Keratinocyte (primary cell): ENCODE results near the gene VTI1A. TPM values are rescaled to one million over a fixed set of nuclear protein-coding genes. Genes with fewer than 3 reads are reported as not detected.

Experiments
- DNase-seq: peaks from one replicate; pipeline ENCODE4 v3.0.0-alpha.2; 2011; ENCODE audit warnings: low read depth, missing footprints, low spot score
- FAIRE-seq: peaks from 2 replicates; lab custom pipeline; 2011; peaks lifted over from hg19 to GRCh38; lab: Jason Lieb, UNC
- H2AFZ ChIP-seq: 2 replicates; pipeline ENCODE4 v1.6.0; 2012; ENCODE audit warnings: low read length, control low read depth, inconsistent platforms; ENCODE audit not compliant: control insufficient read depth
- H3K27ac ChIP-seq: 2 replicates; pipeline ENCODE4 v1.5.1; 2011; ENCODE audit warnings: low read length; ENCODE audit not compliant: control insufficient read depth, insufficient read depth
- H3K27me3 ChIP-seq: 3 replicates; pipeline ENCODE4 v1.6.0; 2011; ENCODE audit warnings: low read length; ENCODE audit not compliant: control insufficient read depth, insufficient read depth; ENCODE audit errors: extremely low read depth
- H3K36me3 ChIP-seq, 2 experiments: 2 replicates in 1 of 2; 3 replicates in 1 of 2; pipeline ENCODE4 v1.5.1; 2011; ENCODE audit warnings: low read length in 2 of 2, mild to moderate bottlenecking in 1 of 2; ENCODE audit not compliant: control insufficient read depth in 2 of 2, insufficient read depth in 2 of 2; ENCODE audit errors: extremely low read depth in 1 of 2
- H3K4me1 ChIP-seq: 3 replicates; pipeline ENCODE4 v1.5.1; 2011; ENCODE audit warnings: low read length; ENCODE audit not compliant: control insufficient read depth, insufficient read depth; ENCODE audit errors: extremely low read depth
- H3K4me2 ChIP-seq: 3 replicates; pipeline ENCODE4 v1.6.0; 2011; ENCODE audit warnings: low read depth, low read length; ENCODE audit not compliant: control insufficient read depth, insufficient read depth; ENCODE audit errors: extremely low read depth
- H3K4me3 ChIP-seq, 3 experiments: fragments of 200-600 bp in 1 of 3; sonication (generic) in 1 of 3; 2 replicates in 2 of 3; 3 replicates in 1 of 3; pipeline ENCODE4 v1.5.1; 2011 to 2016; ENCODE audit warnings: low read length in 3 of 3, mild to moderate bottlenecking in 3 of 3, control low read depth in 2 of 3, inconsistent platforms in 1 of 3, low read depth in 1 of 3, mixed read lengths in 1 of 3, mixed run types in 1 of 3, moderate library complexity in 1 of 3; ENCODE audit not compliant: control insufficient read depth in 2 of 3, insufficient read depth in 2 of 3; ENCODE audit errors: extremely low read depth in 1 of 3
- H3K79me2 ChIP-seq: 2 replicates; pipeline ENCODE4 v1.6.0; 2012; ENCODE audit warnings: low read length; ENCODE audit not compliant: control insufficient read depth, insufficient read depth
- H3K9ac ChIP-seq: 3 replicates; pipeline ENCODE4 v1.6.0; 2011; ENCODE audit warnings: low read length; ENCODE audit not compliant: control insufficient read depth, insufficient read depth; ENCODE audit errors: extremely low read depth
- H3K9me1 ChIP-seq: 3 replicates; pipeline ENCODE4 v1.6.0; 2011; ENCODE audit warnings: low read length; ENCODE audit not compliant: control insufficient read depth, insufficient read depth; ENCODE audit errors: extremely low read depth
- H3K9me3 ChIP-seq: 2 replicates; pipeline ENCODE4 v1.5.1; 2012; ENCODE audit warnings: low read depth, low read length; ENCODE audit not compliant: control insufficient read depth
- H4K20me1 ChIP-seq: 3 replicates; pipeline ENCODE4 v1.6.0; 2011; ENCODE audit warnings: low read length; ENCODE audit not compliant: control insufficient read depth, insufficient read depth; ENCODE audit errors: extremely low read depth
- CTCF ChIP-seq, 3 experiments: IDR thresholded peaks in 1 of 3; conservative IDR thresholded peaks in 1 of 3; optimal IDR thresholded peaks in 1 of 3; 2 replicates in 2 of 3; 3 replicates in 1 of 3; pipeline versions ENCODE3 to v1.5.1; 2011; ENCODE audit warnings: low read length in 3 of 3, mild to moderate bottlenecking in 3 of 3, moderate library complexity in 2 of 3, control low read depth in 1 of 3, inconsistent platforms in 1 of 3; ENCODE audit not compliant: insufficient read depth in 2 of 3; ENCODE audit errors: extremely low read depth in 1 of 3
- EZH2 ChIP-seq: IDR thresholded peaks from one replicate; pipeline ENCODE4 v1.6.1; 2012; ENCODE audit warnings: inconsistent platforms, mild to moderate bottlenecking, low read length, moderate library complexity
- dilution Hi-C: fragments of 300-500 bp; cut with MboI; formaldehyde crosslinking; loops from one replicate; pipeline ENCODE4 v1.7.0; 2020; ENCODE audit warnings: low sequenced_read_pairs; ENCODE audit not compliant: extremely low pct_ligation_motif_present
- polyA plus RNA-seq, 5 experiments: library from polyadenylated mRNA; depleted of rRNA in 3 of 5; stranded (reverse) in 3 of 5; stranded (forward) in 1 of 5; unstranded in 1 of 5; fragments of >200 nt; gene quantifications; 1 replicate in 1 of 5; 2 replicates in 3 of 5; 3 replicates in 1 of 5; pipeline versions ENCODE4 v1.2.1 to v1.2.3, GENCODE V29; 2011 to 2012; ENCODE audit warnings: missing spikeins in 2 of 5, low read depth in 1 of 5, low replicate concordance in 1 of 5

VTI1A gene
- polyA plus RNA-seq, 1 donor (not counting 4 experiments of a cell fraction or from before 2014, with no cell fraction given): 18.5 TPM

- FAIRE-seq: no peak
- no peak overlapping the region for H2AFZ ChIP-seq
- no peak overlapping the region for H3K9ac ChIP-seq
- no peak for DNase-seq
- H3K4me2 ChIP-seq: no peak overlapping the region
- TF ChIP-seq EZH2: no peak
- no peak for TF ChIP-seq CTCF (optimal IDR thresholded peaks at IDR 0.05 in 1 of 3, IDR thresholded peaks at IDR 0.05 in 1 of 3, conservative IDR thresholded peaks at IDR 0.05 in 1 of 3; ENCODE audit: extremely low read depth in 1 of 3, insufficient read depth in 2 of 3, low read length in 3 of 3)
- H3K9me3 ChIP-seq: no peaks in the 10 kb centered on the region
- no peaks in the 10 kb centered on the region for H3K9me1 ChIP-seq
- no peaks in the 10 kb centered on the region for H3K4me1 ChIP-seq
- H3K27me3 ChIP-seq: no peaks in the 10 kb centered on the region
- H3K27ac ChIP-seq: no peak overlapping the region
- dilution Hi-C loops: no loop called here
- no peaks in the 10 kb centered on the region for H3K79me2 ChIP-seq
- H3K4me3 ChIP-seq: no peak overlapping the region
- no peaks in the 10 kb centered on the region for H4K20me1 ChIP-seq
- H3K36me3 ChIP-seq: peaks cover 0 to 2% of the 10 kb centered on the region in 2 experiments
These were observed 88.5 kb downstream of the VTI1A start for GRCh38 chr10:112535531-112535951.

GRCh38 chr10:112536663-112537062, 89.6 kb downstream of the VTI1A start:
- no peak overlapping the region for H3K9ac ChIP-seq
- H3K4me2 ChIP-seq: no peak overlapping the region
- no peaks in the 10 kb centered on the region for H3K9me3 ChIP-seq
- H3K27me3 ChIP-seq: no peaks in the 10 kb centered on the region
- FAIRE-seq (no peak), DNase-seq (no peak)
- H3K9me1 ChIP-seq: no peaks in the 10 kb centered on the region
- H3K36me3 ChIP-seq: peaks cover 0 to 2% of the 10 kb centered on the region in 2 experiments
- no peak overlapping the region for H3K4me3 ChIP-seq
- H2AFZ ChIP-seq: no peak overlapping the region
- H4K20me1 ChIP-seq: no peaks in the 10 kb centered on the region
- H3K4me1 ChIP-seq: no peaks in the 10 kb centered on the region
- no peaks in the 10 kb centered on the region for H3K79me2 ChIP-seq
- dilution Hi-C loops: no loop called here
- TF ChIP-seq CTCF (optimal IDR thresholded peaks at IDR 0.05 in 1 of 3, IDR thresholded peaks at IDR 0.05 in 1 of 3, conservative IDR thresholded peaks at IDR 0.05 in 1 of 3; ENCODE audit: extremely low read depth in 1 of 3, insufficient read depth in 2 of 3, low read length in 3 of 3) (no peak), EZH2 (no peak)
- H3K27ac ChIP-seq: no peak overlapping the region
